Measurements from ENCODE around the gene PPM1B.
"Not testable (repeated sequence)": the region's sequence is repeated elsewhere in the genome, so short reads cannot be mapped to it uniquely, and the experiment has no call there.

The PPM1B gene

DNA sequence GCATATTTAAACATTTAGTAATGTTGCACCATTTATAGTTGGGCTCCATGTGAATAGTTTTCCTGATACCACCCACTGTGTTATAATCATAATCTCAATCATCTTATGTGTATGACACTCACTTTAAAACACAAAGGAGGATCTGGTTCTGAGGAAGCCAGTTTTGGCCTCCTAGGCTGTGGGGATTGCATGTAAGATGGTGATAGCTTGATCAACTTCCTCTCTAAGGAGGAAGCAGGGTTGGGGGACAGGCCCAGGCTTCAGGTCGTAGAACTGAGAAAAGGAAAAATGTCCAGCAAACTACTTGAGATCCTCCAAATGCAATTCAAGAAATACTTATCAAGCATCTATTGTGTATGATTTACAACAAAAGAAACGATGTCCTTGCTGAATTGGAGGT lies 4.9 kb upstream of the PPM1B start:
- DNase-seq (ENCODE audit: low spot score) = no peak

- DNase-seq (ENCODE audit: low spot score) = no peak
Observed at GRCh38 chr2:44164617-44165016, 4.1 kb upstream of the PPM1B start.

- no peak for DNase-seq (ENCODE audit: low spot score)
Observed at GRCh38 chr2:44166096-44166495, 2.6 kb upstream of the PPM1B start.

DNA sequence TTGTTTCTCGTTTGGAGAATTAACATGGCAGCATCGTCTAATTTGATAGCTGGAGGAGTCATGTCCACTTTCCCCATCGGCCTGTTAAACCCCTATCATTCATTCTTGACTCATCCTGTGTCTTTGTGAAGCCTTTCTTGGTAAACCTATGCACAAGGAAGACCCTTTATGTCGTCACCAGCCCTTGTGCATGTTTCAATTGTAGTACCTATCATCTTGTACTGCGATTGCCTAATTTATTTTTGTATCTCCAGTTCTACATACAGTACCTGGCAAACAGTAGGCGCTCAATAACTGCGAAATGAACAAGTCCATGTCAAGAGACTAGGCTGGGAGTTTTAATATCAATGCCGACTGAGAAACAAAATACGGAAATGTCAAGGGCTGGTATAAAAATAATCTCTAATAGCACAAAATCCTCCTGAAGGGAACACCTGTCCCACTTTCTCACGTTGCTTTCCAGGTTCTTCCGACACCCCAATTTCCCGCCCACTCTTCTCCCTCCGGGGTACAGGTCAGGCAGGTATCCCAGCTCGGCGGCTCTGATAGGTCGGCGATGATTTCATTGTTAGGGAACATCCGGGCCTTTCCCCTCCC lies 1.3 kb upstream of the PPM1B start:
- DNase-seq (ENCODE audit: low spot score) = no peak

GRCh38 chr2:44167908-44168680 lies 581 bp upstream of the PPM1B start:
- peak; percentile 90 for DNase-seq (ENCODE audit: low spot score)

GRCh38 chr2:44169155-44169898 lies 652 bp downstream of the PPM1B start:
- DNase-seq (ENCODE audit: low spot score) = peak; percentile 8

DNA sequence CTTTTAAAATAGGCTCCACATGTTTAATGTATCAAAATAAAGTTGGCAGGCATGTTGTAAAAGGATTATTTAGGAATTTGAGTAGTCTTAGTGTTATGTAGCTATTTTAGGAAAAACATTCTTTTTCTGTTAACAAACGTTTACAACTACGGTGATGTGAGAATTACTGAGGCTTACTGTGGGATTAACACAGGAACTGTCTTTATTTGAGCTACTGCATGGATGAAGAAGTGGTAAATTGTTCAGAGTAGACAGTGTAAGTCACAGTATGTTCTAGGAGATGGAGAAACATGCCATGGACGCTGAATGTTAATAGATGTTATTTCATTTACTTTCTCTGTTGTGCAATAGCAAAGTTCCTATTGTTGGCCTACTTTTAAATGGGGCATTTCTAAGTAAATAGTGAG lies 1.6 kb downstream of the PPM1B start:
- no peak for DNase-seq (ENCODE audit: low spot score)

GRCh38 chr2:44171018-44171417 lies 2.3 kb downstream of the PPM1B start:
- no peak for DNase-seq (ENCODE audit: low spot score)

DNA sequence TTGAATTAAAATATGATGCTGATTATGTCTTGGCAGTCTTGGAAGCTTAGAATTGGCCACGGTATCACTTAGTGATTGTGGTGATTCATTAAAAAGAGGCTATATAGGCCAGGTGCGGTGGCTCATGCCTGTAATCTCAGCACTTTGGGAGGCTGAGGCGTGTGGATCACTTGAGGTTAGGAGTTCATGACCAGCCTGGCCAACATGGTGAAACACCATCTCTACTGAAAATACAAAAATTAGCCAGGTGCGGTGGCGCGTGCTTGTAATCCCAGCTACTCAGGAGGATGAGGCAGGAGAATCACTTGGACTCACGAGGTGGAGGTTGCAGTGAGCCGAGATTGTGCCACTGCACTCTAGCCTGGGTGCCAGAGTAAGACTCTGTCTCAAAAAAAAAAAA lies 2.8 kb downstream of the PPM1B start:
- DNase-seq (ENCODE audit: low spot score) = not testable (repeated sequence)

DNA sequence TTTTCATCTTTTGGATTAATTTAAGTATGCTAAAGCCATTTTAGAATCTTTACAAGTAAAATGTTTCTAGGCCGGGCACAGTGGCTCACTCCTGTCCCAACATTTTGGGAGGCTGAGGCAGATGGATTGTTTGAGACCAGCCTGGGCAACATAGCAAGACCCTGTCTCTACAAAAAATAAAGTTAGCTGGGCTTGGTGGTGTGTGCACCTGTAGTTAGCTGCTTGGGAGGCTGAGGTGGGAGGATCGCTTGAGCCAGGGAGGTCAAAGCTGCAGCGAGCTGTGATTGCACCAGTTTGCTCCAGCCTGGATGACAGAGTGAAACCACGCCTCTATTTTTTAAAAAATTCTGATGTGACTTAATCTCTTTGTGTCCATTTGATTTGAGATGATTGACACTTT lies 3.9 kb downstream of the PPM1B start:
- DNase-seq (ENCODE audit: low spot score) = no peak

- no peak for DNase-seq (ENCODE audit: low spot score)
Observed at GRCh38 chr2:44178950-44179349, 10.3 kb downstream of the PPM1B start.

- DNase-seq (ENCODE audit: low spot score) = no peak
Observed at GRCh38 chr2:44181648-44182047, 13.0 kb downstream of the PPM1B start.

GRCh38 chr2:44184106-44184505 lies 15.4 kb downstream of the PPM1B start:
- DNase-seq (ENCODE audit: low spot score) = no peak

GRCh38 chr2:44186810-44187209 lies 18.1 kb downstream of the PPM1B start:
- DNase-seq (ENCODE audit: low spot score) = no peak

DNA sequence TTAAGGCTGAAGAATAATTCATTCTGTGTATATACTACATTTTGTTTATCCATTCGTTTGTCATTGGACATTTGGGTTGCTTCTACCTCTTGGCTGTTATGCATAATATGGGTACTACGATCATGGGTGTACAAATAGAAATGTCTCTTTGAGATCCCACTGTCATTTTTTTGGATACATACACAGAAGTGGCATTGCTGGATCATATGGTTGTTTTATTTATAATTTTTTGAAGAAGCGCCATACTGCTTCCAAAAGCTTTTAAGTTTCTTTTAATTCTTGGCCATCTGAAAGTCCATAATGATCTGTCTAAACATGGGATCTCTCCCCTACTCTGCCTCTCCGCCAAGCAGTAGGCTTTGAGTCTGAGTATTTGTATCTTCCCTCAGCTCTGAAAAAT lies 18.6 kb downstream of the PPM1B start:
- no peak for DNase-seq (ENCODE audit: low spot score)

DNA sequence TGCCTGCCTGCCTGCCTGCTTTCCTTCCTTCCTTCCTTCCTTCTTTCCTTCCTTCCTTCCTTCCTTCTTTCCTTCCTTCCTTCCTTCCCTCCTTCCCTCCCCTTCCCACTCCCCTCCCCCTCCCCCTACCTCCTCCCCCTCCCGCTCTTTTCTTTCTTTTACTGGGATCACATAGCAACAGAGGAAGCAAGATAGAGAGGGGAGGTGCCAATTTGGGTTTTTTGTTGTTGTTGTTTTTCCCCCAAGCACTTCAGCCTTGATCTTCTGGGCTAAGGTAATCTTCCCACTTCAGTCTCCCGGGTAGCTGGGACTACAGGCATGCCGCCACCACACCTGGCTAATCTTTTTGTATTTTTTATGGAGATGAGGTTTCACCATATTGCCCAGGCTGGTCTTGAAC lies 20.0 kb downstream of the PPM1B start:
- no peak for DNase-seq (ENCODE audit: low spot score)

GRCh38 chr2:44189104-44189503 lies 20.4 kb downstream of the PPM1B start:
- DNase-seq (ENCODE audit: low spot score) = no peak

GRCh38 chr2:44190526-44190925 lies 21.9 kb downstream of the PPM1B start:
- no peak for DNase-seq (ENCODE audit: low spot score)

GRCh38 chr2:44191739-44192138 lies 23.1 kb downstream of the PPM1B start:
- DNase-seq (ENCODE audit: low spot score) = no peak

- DNase-seq (ENCODE audit: low spot score) = no peak
Observed at GRCh38 chr2:44192646-44193045, 24.0 kb downstream of the PPM1B start.

- no peak for DNase-seq (ENCODE audit: low spot score)
Observed at GRCh38 chr2:44195714-44196113, 27.0 kb downstream of the PPM1B start.

DNA sequence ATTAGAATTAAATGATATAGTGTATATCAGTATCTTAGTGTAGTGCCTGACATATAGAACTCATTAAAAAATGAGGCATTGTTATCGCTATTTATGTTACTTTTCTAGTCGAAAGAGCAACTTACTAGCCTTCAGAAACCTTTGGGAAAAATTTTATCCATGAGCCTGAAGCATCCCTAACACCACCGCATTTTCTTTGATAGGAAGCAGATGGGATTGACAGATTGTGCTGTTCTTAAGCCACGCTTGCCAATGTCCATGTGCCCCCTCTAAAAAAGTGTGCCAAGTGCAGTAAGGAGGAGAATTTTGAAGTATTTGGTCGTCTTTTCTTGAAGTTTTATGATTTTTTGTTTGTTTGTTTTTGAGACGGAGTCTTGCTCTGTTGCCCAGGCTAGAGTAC lies 29.1 kb downstream of the PPM1B start:
- no peak for DNase-seq (ENCODE audit: low spot score)

DNA sequence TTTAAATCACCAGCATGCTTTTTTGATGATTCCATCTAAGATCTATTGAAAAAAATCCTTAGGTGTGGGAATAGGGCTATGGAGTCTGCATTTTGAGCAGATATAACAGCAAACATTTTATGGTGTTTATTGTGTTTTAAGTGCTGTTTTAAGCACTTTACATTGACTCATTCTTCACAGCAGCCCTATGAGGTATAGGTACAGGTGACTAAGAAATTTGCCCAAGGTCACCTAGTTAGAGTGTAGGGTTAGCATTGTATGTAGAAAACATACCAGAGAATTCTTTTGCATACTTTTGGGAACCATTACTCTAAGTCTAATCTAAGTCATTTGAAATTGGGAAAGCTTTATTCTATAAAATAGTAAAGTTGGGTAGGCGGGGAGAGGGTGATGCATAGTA lies 31.3 kb downstream of the PPM1B start:
- no peak for DNase-seq (ENCODE audit: low spot score)
